NCI-H146 treated with DMSO at 0.1 percent for 48 hours (cell line): ENCODE measurements around the gene HOXD3.

ENCODE experiments used
- DNase-seq: peaks from one replicate; lab custom pipeline; 2025; ENCODE audit not compliant: unreplicated experiment; lab: John Stamatoyannopoulos, UW

Gene HOXD3

DNA sequence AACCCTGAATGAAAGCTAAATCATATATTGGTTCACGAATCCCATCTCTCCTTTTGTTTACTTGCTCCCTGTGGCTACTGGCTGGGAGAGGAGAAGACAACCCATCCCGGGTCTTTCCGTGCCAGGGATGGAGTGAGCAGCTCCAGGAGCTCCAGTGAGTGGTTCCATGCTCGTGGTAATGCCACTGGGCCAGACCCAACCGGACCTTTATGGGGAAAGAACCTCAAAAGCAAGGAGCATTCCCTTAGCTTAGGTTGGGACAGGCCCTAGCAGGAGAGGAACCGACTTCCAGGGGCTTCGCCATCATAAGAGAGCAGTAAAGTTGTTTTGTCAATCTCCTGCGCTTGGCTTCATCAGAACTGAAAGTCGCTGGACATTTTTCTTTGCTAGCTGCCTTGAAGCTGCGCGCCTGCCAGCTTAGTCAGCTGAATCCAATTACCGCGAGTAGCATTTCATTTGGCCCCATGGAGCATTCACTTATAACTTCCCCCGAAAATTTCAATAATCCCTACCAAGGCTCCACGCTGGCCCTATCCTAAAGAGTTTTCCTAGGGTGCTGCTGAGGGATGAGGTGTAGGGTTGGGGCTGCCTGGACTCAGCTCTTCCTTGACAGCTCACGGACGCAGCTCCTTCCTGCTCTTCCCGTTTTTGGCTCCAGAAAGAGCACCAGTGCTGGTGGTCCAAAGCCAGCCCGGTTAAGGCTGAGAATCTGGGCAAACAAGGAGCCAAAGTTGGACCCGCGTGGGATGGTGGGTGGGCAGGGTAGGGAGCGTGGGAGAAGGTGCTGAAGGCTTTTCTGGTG lies 4.9 kb downstream of the HOXD3 start:
- no peak for DNase-seq

DNA sequence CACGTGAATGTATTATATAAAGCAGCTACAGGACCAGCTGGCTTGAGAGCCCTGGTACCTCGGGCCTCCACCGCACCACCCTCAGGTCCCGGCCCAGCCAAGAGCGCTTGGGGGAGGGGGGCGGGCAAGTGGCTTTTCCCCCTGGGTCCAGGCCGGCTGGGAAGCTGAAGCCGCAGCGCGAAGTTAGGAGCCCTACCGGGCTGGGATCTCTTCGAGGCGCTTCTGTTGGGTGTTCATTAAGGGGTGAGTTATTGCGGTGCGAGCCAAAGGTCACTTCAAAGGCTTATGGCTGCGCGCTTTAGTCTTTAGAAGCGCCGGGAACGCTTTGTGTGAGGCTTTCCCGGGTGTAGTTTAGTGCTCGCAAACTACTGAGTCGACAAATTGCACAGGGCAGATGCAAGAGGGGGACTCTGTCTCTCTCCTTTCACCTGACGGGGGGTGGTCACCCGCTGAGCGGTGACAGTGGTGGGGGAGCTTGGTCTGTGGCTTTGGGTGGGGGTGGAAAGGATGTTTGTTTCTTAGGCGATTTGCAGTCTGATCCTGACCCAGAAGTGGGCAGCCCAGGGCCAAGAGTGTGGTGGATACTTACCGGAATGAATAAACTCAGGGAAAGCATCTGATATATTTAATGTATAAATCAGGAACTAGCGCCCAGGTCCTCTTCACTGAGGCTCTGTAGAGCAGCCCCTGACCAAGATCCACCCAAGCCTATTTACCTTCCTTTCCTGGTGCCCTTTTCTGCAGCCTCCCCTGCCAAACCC lies 6.0 kb downstream of the HOXD3 start:
- DNase-seq: no peak

DNA sequence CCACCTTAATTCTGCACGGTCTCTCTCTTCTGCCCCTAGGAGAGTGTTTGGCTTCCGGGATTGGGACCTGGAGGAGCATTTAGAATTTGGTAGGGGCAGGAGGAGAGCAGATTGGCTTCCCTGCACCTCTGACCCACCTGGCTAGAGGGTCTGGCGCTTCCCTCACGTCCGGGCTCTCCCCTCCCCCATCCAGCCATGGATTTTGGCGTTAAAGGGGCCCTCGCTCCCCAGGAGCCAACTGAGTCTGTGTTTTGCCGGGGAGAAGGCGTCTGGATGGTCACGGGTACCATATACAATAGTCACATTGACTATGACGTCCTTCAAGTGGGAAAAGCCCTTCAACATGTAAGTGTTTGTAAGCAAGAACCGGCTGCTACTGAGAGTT lies 6.6 kb downstream of the HOXD3 start:
- no peak for DNase-seq

DNA sequence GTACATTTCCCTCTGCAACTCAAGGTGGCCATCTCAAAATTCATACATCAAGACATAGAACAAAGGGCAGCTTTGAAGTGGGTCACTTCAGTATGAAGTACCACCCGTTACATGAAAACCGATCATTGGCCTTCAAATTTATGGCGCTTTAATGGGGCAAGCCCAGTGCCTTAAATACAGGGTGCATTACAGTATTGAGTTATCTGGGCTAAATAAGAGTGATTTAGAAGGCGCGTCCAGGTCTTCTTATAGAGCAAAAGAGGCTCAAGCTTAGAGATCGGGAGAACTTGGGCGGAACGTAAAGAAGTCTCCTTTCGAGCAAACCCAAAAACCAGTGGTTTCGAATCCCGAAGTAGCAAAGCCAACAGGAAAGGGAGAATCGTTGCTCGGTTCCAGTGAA lies 7.1 kb downstream of the HOXD3 start:
- no peak for DNase-seq

DNA sequence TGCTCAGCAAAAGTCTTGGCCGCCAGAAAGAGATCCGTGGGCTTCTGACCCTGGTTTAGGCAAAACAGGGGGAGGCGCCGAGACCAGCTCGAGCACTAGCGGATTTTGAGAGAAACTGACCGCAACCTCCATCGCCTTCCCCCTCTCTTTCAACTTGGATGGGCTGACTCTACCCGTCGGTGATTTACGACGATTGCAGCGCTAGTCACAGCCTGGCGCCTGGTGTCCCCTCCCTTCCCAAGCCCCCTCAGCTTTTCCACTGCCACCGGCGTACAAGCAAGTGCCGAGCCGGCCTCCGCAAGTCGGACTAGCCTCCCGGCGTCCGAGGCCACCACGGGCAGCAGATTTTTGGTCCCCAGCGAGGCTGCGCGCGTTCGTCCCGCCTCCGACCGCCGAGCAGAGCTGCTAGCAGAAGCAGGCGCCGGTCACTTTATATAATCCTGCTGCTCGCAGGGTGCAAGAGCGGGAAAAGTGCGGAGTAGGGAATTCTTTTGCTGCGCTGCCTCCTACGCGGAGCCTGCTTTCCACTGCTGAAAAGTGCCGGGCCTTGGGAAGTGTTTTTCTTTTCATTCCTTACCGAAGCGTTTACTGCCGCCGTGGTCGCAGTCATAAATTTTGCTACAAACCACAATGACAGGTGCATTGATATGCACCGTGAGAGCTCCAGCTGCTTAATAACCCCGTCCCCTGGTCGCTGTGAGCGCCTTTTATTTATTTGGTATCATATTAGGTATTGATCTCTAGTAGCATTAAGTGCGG lies 7.7 kb downstream of the HOXD3 start:
- DNase-seq: no peak

DNA sequence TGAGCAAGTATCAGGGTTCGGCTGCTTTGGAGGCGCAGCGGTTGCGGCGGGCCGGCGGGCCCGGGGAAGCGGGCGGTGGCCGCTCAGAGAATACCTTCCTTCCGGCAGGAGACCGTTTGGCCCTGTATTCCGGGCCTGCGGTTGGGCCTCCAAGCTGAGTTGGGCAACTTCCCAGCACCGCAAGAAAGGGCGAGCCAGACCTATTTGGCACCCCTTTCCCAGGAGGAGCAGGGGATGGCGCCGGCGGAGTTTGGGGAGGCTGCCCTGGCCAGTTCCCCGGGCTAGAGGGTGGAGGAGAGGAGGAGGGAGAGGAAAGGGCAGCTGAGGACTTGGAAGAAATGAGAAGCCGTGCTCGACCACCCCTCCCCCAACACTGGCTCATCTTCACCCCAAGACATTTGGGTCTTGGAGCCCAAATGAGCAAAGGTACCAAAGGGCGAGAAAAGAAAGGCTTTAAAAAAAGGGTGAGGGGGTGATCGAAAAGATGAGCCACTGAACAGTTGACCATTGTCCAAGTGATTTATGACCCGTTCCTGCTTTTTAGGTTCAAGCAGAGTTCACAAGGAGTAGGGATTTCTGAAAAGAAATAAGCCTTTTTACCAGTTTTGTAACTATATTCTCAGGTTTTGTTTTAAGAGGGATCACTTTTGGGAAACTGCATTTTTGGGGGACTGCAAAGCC lies 8.4 kb downstream of the HOXD3 start:
- no peak for DNase-seq

DNA sequence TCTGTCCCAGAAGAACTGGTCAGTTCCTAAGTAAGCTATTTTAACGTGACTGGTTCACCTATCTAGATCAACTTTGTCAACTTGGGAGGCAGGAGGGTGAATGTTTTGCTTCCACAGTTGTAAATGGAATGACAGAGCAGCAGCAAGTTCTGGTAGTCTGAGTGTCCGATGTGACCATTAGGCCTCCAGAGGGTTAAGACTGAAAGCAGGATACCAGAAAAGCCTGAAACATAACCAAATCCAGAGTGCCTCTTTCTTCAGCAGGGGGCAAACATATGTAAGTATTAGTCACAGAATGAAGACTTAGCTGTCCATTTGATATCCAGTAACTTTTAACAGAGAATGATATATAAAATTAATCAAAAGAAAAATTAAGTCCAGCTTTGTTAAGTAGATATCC lies 9.2 kb downstream of the HOXD3 start:
- no peak for DNase-seq

DNA sequence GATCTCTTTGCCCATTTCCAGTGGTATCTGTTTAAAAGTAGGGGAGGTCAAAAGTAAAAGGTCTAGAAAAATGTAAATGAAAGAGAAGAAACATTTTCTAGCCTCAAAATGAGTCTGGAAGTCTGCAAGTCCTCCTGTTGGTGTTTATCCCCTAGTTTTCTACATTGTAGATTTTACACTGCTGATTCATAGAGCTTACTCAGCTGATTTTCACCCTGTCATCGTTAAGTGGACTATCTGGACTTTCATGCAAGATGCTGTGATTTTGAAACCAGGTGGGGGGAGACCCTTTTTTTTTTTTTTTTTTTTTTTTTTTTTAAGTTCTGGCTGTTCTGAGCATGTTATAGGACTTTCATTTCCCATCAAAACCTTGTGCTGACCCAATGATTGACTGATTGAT lies 10.3 kb downstream of the HOXD3 start:
- DNase-seq: no peak

DNA sequence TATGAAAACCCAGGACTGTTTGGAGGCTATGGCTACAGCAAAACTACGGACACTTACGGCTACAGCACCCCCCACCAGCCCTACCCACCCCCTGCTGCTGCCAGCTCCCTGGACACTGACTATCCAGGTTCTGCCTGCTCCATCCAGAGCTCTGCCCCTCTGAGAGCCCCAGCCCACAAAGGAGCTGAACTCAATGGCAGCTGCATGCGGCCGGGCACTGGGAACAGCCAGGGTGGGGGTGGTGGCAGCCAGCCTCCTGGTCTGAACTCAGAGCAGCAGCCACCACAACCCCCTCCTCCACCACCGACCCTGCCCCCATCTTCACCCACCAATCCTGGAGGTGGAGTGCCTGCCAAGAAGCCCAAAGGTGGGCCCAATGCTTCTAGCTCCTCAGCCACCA lies 12.1 kb downstream of the HOXD3 start:
- DNase-seq: no peak

DNA sequence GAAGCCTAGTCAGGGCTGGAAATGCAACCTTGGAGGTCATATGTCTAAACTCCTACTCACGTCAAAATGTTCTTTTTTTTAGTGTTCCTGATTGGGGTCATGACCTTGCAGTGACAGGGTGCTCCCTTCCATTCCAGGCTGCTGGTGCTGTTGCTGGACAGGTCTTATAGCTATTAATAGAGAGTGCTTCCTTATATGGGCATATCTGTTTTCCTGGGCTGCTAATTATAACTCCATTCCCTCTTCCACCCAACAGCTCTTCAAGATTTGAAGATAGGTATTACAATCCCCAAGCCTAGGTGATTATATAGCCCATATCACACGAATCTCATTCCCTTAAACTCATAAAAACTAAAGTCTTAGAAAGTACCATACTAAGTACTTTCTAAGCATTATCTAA lies 12.6 kb downstream of the HOXD3 start:
- no peak for DNase-seq

DNA sequence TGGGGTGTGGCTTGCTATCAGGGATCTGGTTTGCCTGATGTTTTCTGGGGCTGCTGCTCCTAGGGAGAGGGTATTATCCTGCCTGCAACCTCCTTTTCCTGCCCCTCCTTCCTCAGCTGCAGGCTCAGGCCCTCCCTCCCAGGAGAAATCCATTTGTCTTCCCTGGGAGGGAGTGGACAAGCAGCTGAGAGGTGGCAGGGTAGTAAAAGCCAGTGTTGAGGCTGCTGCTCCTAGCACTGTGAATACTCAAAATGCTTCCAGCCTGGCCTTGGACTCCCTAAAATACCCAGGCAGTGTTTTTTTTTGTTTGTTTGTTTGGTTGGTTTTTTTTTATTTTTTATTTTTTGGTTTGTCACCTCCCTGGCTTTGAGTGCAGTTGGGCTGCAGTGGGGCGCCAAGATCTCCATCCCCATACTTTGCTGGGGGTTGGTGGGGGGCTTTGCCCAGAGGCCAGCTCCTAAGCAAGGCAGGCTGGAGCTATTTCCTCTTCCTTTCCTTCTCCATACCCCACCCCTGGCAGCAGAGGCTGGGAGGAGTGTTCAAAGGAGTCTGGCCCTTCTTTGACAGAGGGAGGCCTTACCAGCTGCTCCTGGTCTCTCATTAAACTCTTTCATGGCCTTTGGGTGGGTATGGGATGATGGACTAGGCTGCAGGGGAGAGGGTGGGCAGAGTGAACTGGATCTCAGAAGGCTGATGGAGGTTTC lies 13.6 kb downstream of the HOXD3 start:
- no peak for DNase-seq

DNA sequence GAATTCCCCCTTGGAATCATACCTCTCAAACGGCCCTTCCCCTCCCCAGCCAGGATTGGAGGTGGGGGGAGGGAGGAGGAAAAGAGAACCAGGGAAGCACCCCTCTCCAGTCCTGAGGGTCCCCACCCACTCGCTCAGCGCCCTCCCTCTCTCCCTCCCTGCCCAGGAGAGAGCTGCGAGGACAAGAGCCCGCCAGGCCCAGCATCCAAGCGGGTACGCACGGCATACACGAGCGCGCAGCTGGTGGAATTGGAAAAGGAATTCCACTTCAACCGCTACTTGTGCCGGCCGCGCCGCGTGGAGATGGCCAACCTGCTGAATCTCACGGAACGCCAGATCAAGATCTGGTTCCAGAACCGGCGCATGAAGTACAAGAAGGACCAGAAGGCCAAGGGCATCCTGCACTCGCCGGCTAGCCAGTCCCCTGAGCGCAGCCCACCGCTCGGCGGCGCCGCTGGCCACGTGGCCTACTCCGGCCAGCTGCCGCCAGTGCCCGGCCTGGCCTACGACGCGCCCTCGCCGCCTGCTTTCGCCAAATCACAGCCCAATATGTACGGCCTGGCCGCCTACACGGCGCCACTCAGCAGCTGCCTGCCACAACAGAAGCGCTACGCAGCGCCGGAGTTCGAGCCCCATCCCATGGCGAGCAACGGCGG lies 14.4 kb downstream of the HOXD3 start:
- no peak for DNase-seq

DNA sequence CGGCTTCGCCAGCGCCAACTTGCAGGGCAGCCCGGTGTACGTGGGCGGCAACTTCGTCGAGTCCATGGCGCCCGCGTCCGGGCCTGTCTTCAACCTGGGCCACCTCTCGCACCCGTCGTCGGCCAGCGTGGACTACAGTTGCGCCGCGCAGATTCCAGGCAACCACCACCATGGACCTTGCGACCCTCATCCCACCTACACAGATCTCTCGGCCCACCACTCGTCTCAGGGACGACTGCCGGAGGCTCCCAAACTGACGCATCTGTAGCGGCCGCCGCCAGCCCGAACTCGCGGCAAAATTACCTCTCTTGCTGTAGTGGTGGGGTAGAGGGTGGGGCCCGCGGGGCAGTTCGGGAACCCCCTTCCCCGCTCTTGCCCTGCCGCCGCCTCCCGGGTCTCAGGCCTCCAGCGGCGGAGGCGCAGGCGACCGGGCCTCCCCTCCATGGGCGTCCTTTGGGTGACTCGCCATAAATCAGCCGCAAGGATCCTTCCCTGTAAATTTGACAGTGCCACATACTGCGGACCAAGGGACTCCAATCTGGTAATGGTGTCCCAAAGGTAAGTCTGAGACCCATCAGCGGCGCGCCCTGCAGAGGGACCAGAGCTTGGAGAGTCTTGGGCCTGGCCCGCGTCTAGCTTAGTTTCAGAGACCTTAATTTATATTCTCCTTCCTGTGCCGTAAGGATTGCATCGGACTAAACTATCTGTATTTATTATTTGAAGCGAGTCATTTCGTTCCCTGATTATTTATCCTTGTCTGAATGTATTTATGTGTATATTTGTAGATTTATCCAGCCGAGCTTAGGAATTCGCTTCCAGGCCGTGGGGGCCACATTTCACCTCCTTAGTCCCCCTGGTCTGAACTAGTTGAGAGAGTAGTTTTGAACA lies 15.1 kb downstream of the HOXD3 start:
- DNase-seq: no peak

DNA sequence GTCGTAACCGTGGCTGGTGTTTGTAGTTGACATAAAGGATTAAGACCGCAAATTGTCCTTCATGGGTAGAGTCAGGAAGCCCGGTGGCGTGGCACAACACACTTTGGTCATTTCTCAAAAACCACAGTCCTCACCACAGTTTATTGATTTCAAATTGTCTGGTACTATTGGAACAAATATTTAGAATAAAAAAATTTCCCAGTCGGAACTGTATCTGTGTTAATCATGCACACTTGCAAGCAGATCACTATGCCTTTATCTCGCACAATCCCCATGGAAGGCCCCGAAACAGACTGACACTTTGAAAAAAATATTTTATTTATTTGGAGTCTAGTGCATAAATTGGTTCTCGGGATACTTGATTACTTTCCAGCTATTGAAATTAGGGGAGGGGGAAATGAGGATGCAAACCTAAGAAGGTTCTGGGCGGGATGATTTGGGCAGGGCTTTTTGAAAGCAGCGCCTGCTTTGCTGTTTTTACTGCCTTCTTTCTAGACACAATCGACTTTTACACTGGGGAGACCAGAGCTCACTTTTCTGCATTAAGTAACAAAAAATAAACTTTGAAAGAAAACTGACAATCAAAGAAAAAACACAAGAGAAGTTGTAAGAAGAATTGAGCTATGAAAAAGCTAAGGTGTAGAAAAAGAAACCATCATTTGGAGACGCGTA lies 15.9 kb downstream of the HOXD3 start:
- DNase-seq: no peak

DNA sequence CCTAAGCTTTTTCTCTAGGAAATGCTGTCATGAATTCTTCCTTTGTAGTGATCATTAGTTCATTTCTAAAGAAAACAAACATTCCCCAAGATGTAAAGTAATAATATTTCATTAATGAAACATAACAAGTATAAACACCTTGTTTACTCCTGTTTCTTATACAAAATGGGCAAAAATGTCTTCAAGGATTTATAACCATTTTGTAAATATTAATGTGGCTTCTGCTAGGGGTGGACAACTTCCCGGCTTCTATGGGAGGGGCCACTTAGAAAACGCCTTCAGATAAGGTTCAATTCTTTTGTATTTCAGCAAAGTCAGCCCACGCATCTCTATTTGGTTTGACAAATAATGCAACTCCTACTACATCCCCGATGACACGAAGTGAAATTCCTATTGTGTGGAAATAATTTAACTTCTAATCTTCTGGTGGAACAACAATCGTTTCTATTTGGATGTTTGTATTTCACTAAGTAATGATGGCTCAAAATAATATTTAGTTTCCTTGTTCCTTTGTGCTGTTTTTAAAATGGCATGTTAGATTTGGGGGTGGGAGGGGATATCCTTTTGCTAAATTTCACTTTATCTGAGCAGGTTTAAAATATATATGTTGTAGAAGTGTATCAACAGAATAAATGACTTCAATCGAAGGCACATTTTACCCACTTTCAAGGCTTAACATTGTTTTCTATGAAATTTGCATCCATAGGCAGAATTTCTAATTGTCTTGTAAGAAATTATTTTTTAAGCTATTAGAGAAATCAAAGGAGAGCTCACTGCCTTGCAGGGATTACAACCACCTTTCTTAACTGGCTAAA lies 16.7 kb downstream of the HOXD3 start:
- DNase-seq: no peak

DNA sequence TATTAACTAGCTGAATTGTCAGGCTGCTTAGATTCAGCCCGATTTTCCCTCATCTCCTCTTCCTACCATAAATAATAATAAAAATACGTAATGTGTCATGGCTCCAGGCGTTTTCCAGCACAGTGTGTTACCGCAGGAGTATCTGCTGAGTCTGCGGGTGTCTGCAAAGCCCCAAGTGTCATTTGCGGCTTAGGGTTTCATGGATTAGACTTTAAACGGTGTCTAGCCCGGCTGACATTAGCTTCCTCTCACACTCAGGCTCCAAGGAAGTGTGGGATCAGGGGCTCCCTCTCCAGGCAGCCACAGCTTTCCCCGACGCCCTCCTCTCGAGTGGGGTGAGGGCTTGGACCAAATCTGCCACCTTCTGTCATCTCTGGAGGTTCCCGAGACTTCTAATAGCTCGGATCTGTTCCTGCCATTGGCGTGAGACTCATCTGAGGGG lies 17.3 kb downstream of the HOXD3 start:
- DNase-seq: no peak

DNA sequence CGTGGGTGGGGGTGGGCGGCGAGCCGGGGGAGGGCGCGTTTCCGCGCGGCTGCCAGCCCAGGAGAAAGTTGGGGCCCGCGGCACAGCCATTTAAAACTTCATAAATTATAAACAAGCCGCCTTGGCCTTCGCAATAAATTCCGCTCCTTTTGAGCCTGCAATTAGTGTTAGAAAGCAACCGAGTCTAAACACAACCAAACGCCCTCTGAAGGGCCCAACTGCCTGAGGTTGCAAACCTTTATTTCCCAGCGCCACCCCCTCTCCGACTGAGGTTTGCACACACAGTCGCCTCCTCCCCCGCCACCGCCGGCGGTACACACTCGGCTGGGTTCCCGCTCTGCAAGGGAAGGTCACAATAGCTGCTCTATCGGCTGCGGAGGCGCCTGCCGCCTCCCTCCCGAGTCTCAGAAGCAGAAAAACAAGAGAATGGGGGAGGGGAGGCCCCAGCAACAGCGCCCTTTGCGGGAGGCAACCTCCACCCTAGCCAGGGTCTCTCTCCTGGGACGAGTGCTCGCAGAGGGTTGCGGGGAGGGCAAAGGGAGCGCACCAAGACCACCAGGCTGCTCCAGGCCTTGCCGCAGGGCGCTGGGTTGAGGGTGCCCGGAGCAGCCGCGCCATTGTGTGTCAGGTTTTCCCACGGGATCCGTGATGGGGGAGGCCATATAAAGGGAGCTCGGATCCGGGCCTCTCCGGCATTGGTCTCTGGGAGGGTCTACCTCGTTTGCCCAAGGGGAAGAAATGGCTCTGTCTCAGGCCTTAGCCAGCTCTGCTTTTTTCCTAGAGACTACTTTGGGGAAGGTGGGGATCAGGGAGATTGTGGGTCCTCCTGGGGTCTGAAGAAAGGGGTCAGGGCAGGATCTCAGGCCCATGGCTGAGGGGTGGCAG lies 18.0 kb downstream of the HOXD3 start:
- DNase-seq: no peak
